HG03159 (cell line): ENCODE data around the gene COX17.

Experiments
- ATAC-seq: cut with Tn5 transposase; IDR thresholded peaks from one replicate; pipeline ENCODE4 v1.9.1; 2021; ENCODE audit warnings: mild to moderate bottlenecking, moderate library complexity; ENCODE audit not compliant: unreplicated experiment

Gene COX17

GRCh38 chr3:119626196-119626595 lies 51.0 kb downstream of the COX17 start:
- no peak for ATAC-seq

- ATAC-seq, result no peak
Measured at GRCh38 chr3:119625451-119626153, 51.6 kb downstream of the COX17 start.

- ATAC-seq, result no peak
Measured at GRCh38 chr3:119624002-119624720, 53.0 kb downstream of the COX17 start.

GRCh38 chr3:119620899-119621298 lies 56.3 kb downstream of the COX17 start:
- ATAC-seq, result no peak
